Stimulated activated CD4-positive, alpha-beta T cell treated with anti-CD3 and anti-CD28 coated beads, Interleukin-15, amount 100 ng/mL, for 1 hour (primary cell): ENCODE results near the gene FCRL1.

Source experiments
- DNase-seq, 2 donors: peaks; one replicate each; pipeline ENCODE4 v3.0.0-alpha.2; 2020; ENCODE audit warnings: low read depth in 1 of 2, low spot score in 1 of 2

The FCRL1 gene, protein sequence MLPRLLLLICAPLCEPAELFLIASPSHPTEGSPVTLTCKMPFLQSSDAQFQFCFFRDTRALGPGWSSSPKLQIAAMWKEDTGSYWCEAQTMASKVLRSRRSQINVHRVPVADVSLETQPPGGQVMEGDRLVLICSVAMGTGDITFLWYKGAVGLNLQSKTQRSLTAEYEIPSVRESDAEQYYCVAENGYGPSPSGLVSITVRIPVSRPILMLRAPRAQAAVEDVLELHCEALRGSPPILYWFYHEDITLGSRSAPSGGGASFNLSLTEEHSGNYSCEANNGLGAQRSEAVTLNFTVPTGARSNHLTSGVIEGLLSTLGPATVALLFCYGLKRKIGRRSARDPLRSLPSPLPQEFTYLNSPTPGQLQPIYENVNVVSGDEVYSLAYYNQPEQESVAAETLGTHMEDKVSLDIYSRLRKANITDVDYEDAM

DNA sequence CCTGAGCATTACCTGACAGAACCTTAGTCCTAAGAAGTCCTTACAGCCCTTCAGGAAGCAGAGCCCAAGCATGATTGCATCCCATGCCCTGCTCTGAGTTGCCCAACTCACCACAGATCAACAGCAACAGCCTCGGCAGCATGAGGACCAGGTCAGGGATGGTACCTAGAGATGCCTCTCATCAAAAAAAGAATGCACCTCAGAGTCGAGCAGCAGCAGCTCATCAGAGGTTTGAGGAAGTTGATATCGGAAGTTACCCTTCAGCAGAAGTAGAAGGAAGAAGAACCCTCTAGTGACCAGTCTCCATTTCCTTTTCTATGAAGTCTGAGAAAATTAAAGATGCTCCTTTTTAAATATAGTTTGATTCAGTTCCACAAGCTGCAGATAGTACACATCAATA is at the start of gene FCRL1:
FCRL1 (minus strand) TSS at position 225 of the 400 bp plus-strand sequence; CDS start at position 142, 83 bp downstream.
- DNase-seq, result no peak

DNA sequence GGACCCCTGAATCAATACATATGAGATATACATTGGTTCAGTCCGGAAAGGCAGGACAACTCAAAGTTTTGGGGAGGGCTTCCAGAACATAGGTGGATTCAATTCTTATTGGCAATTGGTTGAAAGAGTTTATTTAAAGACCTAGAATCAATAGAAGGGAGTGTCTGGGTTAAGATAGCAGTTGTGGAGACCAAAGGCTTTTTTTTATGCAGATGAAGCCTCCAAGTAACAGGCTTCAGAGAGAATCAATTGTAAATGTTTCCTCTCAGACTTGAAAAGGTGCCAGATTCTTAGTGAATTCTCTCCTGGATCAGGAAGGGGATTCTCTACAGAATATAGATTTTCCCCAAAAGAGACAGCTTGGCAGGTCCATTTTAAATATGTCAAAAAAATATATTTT is 48.7 kb upstream of the FCRL1 start:
- DNase-seq, result no peak

DNA sequence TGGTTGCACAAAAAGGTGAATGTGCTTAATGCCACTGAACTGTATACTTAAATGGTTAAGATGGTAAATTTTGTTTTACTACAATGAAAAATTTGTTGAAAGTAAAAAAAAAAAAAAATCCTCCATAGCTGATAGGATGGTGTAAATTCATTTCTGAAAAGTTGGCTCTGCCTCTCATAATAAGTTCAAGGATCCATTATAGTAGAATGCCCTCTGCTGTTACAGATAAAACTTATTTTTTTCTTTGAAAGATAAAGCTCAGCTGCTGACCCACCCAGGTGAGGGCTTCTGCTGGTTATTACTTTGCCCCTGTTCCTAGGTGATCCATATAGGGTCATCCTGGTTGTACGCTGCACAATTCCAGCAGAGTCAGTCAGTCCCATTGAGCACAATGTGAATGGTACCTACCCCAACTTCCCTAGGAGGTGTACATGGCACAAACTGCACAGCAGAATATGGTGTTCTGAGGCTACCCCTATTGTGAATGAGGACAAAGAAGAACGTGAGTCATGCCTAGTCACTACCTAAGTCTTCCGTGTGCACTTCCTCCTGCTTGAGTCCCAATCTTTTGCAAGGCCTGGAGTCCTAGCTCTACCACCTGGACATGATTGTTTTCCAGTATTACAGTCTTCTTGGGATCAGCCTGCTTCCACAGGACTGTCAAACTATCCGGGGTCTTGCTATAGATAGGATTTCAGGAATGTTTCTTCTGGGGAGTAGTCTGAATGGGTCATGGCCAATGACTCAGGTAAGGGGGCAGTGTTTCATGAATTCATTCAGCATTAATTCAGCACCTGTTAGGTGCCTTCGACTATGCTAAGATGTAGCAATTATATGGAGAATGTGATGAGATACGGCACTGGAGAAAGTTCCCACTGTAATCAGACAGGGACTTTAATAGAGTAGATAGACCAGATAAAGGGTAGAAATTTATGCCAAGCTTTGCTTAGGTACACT is 42.5 kb upstream of the FCRL1 start:
- no peak for DNase-seq

DNA sequence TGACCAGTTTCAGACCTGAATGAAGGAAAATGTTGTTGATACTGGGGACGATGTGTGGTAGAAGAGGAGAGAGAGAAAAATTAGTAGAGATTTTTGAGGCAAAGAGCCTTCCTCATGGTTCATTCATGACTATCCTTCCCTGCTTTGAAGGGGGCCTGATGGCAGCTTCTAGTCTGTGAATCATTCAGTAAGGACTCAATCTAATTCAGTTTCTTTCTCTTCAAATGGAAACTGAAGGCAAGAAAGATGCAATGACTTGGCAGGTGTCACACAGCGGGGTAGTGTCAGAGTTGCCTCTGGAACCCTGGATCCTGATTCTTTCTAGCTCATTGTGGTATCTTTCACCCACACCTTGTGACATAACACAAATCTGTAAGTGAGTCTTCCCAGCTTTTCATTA is 36.6 kb upstream of the FCRL1 start:
- no peak for DNase-seq

DNA sequence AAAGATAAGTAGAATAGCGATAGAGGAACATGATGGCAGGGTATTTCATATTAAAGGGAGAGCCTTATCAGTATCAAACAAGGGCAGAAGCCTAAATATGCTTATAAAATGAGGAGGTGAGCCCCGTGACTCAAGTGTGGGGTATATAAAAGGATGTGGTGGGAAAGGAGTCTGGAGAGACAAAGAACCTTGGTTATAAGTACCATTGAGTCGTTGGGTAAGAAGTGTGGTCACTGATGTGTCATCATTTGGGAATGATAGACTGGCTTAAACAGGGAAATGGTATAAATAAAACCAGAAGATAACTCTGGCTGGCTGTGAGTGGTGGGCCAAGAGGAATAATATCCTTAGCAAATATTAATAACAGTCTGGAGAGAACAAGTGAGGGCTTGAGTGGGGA is 32.6 kb upstream of the FCRL1 start:
- no peak for DNase-seq

DNA sequence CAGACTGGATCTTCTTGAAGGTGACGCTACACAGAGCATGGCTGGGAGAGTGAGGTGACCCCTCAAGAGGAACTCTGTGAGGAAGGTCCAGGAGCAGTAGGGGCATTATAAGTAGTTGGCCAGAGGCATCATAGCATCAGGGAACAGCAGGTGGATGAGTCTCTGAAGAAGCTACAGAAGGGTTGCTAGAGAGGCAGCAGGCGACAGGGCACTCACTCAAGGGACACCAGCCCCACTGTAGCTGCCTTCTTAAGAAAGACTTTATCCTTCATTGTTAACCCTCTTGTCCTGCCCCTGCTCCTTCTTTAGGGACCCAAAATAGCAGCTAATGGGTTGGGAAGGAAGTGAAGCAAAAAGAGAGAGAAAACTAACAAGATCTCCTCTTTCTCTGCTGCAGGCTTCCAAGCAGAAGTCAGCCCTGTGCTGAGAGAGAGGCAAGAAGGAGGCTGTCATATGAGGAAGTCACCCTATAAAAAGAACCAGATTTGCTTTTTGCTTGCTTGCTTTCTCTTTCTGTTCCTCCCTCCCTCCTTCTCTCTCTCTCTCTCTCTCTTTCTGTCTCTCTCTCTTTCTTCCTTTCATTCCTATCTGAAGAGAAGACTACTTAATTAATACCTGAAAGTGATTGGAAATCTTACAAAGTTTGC is 29.4 kb upstream of the FCRL1 start:
- no peak for DNase-seq

DNA sequence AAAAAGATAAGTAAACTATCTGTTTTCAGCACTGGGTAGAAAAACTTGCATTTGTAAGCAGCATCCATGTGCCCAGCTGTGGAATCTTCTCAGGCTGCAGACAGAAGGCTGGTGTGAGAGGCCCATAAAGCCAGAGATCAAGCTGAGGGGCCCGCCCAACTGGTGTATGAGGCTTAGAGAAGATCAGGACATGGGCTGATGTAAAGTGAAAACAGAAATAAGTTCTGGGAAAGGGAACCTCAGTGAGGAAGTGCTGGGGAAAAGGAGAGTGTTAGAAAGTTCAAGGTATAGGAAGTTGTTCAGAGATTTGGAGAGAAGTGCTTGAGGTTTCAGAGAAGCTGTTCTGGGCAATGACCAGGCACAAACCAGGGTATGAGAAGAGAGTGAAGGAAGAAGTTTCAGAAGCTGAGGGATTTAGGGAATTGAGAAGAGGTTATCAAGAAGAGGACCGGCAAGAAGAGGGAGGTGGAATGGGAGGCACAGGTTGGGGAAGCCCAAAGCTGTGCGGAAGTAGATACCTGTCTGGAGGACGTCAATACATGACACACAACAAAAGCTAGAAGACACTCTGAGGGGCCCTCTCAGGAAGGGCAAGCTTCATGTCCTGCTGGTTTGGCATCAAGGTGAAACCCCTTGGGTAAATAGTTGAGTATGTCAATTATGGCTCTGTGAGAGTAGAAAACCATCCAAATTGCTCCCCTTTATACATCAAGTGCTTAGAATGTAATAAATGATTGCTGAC is 24.3 kb upstream of the FCRL1 start:
- no peak for DNase-seq

DNA sequence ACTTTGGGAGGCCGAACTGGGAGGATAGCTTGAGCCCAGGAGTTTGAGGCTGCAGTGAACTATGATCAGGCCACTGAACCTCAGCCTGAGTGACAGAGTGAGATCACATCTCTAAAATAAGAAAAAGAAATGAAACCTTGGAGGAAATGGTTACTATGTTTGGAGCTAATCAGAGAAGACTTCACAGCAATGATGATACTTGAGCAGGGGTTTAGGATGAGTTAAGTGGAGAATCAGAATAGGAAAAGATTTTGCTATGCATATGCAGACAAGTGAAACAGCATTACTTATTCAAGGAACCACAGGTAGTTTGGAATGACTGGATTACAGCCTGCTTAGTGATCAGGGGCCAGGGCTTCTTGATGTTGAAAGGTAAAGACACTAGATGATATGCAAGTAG is 23.0 kb upstream of the FCRL1 start:
- DNase-seq, result no peak

DNA sequence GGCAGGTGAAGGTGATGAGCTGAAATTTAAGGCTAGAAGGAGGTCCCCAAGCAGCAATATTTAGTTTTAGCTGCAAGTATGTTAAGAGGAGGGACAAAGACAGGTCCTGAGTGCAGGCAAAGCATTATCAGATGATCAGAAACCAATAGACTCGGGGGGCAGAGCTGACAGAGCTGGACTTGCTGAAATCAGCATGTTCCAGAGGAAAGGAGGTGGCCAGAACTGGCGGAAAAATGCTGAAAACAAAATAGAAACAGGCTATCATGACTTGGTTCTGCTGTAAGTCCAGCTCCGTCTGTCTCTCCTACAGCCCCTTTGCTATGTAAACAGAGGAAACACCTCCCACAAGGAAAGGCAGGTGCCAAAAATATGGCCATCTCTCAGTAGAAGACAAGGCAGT is 21.8 kb upstream of the FCRL1 start, which contains the start of gene CD5L:
CD5L (minus strand) TSS at position 101 of the 400 bp plus-strand sequence. CDS start 107 bp downstream, outside the sequence.
- DNase-seq, result no peak

DNA sequence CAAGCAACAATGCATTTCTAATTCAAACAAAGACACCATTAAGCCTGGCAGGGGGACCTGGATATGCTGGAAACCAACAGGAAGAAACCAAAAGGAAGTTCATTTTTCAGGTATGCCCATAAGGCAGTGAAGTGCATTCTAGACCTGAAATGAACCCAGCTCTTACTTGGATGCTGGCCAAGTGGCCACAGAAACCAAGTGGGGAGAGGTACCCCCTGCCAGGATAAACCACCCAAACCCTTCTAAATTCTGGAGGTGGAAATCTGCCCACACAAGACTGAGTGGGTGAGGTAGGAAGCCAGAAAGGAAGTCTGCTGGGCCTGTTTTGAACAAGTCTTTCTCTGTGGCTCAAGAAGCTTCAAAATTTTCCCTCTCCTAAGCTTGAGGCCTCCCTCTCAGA is 19.0 kb upstream of the FCRL1 start:
- no peak for DNase-seq

DNA sequence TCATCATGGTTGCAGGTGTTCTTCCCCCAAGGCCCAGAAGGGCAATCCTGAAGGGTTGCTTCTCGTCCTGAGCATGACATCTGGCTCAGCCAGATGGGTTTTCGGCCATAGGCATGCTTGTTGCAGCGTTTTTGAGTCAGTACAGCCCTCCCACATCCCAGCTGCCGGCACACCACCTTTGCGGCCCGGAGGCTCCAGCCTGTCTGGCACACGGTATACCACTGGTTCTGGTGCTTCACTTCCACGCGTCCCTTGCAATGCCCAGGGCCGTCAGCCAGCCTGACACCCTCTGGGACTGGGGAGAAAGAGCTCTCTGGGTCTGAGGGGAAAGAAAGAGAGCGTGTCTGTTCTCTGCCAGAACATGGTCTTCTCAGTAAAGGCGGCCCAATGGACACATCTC is 14.5 kb upstream of the FCRL1 start:
- no peak for DNase-seq

DNA sequence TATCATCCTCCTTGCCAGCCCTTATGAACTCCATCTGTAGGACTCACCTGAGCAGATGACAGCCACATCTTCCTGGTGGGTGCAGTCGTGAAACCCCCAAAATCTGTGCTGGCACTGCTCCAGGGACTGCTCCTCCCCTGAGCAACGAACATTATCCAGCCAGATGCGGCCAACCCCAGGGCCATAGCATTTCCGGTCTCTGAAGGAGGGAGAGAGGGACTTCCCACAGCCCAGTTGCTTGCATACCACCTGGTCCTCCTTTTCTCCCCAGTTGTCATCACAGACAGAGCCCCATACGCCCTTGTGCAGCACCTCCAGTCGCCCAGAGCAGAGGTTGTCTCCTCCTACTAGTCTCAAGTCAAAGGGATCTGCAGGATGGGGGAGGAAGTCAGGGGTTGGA is 13.2 kb upstream of the FCRL1 start:
- DNase-seq, result no peak

DNA sequence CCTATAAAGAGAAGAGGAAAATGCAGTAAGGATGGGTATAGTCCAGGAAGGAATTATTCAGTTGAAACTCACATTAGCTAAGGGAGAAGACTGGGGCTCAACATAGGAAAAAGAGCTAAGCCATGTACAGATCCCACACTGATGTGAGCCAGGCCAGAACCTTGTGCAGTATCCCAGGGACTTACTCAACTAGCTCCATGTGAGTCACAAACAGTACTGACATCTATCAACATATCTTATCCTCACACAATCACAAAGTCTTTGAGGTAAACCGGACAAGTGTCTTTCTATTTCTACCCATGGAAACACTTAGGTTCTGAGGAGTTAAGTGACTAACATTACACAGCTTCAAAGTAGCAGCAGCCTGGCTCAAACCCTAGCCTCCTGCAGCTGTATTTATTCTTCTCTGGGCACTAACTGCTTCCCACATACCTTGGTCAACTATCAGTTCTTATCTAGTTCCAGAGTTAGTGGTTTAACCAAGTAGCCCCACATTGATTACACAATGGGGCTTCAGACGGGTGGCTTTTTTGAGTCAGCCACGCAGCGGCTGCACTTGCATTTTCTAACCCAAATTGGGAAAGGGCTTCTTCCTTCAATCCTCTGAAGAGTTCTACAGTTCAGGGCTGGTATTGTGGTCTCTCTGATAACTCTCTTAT is 12.2 kb upstream of the FCRL1 start:
- no peak for DNase-seq

DNA sequence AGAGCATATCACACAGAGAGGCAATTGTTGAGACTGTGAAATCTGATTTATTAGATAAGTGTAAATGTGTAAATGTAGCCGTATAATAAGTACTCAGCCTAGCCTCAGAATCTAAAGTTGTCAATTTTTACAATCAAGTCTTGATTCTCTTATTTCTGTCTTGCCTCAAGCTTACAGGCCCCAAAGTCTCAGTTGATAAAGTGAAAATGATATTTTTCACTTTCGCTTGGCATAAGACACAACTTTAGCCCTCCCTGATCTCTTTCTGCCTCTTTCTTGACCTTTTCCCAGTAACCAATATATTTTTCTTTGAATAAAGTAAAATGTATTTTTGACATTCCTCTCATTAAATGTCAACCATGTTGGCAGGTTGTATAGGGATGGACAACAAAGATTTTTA is 11.0 kb upstream of the FCRL1 start:
- DNase-seq, result no peak

DNA sequence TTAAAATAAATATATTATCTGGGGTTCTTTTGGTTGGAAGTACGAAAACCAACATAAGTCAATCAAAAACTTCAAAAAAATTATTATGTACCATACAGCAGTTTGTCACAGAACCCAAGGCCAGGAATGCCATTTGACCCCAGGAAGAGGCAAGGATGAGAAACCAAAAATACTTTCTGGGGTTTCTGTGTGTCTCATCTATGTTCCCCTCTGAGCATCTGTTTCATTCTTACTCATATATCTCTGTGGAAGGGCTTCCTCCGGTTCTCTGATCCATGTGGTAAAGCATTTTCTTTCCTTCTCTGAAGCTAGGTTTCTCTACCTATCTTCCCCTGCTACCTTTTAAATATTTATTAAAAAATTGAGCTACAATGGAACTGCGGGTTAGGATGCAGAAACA is 9.8 kb upstream of the FCRL1 start:
- no peak for DNase-seq

DNA sequence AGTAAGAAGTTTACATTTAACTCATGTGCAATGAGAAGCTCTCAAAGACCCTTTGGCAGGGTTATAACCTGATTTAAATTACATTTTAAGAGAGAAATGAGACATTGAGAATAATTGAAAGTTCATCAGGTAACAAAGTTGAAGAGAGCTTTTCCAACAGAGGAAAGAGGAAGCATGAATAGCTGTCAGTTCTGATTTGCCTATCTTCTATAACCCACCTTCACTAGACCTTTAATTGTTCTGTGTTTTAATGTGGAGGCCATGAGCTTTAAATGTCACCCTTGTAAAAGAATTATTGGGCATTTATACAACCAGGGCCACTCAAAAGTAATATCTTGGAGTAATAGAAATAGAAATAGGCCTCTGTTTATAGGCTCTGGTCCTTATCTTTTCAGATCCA is 9.3 kb upstream of the FCRL1 start:
- DNase-seq, result no peak

DNA sequence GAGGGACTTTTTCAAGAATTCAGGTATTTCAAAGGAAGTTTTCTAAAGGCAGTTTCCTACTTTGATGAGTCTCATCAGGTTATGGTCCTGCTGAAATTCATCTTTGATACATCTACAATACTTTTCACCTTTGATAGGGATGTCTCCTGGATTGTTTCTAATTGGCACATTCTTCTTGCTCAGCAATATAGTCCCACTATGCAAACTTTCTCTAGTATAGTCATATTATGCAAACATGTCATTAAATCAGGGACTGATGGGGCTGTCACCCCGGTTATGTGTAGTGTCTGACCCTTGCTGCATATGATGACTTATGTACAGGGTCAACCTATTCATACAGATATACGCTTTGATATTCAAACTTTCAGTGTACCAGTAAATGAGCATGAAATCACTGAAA is 379 bp upstream of the FCRL1 start:
- no peak for DNase-seq

DNA sequence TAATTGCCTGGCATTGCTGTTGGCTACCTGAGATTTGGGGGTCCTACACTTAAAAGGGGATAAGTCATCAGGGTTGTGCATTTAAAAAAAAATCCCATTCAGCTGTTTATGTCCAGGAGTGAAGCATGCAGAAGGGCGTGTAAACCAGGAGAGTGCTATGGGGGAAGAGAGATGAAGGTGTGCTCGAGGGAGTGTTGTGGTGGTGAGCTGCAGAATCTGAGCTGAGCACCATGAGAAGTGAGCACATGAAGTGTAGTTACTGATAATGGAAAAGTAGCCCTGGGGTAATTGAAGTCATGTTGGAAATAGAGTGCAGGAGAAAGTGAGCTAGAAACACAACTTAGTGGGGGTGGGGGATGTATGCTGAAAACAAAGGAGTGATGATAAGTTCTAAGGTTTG is 705 bp downstream of the FCRL1 start:
- DNase-seq, result no peak

DNA sequence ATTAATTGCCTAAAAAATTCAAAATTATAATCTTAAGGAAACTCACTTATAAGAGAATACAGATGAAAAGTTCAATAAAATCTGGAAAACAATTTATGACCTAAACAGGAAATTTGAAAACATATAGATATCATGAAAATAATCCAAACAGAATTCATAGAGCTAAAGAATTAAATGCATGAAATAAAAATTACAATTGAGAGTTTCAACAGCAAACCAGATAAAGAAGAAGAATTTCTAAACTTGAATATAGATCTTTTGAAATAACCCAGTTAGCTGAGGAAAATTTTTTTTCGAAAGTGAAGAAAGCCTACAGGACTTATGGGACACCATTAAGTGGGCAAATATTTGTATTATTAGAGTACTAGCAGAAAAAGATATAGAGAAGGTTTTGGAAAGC is 6.7 kb downstream of the FCRL1 start:
- no peak for DNase-seq

DNA sequence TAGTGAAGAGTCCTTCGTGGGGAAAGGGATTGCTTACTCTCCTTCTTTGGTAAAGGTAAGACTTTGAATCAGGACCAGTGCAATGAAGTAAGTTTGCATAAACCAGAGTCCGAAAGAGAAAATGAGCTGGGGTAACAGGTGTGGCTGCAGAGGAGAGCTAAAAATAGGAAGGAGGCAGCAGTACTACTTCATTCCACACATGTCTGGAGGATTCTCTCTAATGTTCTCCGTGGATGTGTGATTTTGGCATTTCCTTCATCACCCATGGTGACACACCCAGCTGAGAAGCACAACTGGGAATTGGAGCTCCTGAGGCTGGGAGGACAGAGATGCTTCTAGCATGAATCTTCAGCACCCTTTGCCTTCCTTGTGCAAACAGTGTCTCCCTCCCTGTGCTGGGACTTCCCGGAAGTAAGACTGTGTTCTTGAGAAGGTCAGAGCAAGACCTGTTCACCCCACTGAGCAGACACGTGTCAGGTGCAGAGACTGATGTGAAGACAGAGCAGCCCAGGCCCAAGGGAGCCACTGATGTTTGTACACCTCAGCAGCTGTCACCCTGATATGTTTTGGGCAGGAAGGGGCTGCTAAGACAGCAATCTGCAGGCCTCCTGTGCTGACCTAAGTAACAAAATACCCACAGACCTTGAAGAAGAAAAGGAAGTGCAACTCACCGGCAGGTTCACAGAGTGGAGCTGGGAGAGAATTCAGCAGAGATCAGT is 13.3 kb downstream of the FCRL1 start:
- no peak for DNase-seq
